HG03159 (cell line): ENCODE results near the gene ANKRD10.
"Not testable (repeated sequence)": the region's sequence is repeated elsewhere in the genome, so short reads cannot be mapped to it uniquely, and the experiment has no call there.

Experiments used
- ATAC-seq: cut with Tn5 transposase; IDR thresholded peaks from one replicate; pipeline ENCODE4 v1.9.1; 2021; ENCODE audit warnings: mild to moderate bottlenecking, moderate library complexity; ENCODE audit not compliant: unreplicated experiment

The ANKRD10 gene

DNA sequence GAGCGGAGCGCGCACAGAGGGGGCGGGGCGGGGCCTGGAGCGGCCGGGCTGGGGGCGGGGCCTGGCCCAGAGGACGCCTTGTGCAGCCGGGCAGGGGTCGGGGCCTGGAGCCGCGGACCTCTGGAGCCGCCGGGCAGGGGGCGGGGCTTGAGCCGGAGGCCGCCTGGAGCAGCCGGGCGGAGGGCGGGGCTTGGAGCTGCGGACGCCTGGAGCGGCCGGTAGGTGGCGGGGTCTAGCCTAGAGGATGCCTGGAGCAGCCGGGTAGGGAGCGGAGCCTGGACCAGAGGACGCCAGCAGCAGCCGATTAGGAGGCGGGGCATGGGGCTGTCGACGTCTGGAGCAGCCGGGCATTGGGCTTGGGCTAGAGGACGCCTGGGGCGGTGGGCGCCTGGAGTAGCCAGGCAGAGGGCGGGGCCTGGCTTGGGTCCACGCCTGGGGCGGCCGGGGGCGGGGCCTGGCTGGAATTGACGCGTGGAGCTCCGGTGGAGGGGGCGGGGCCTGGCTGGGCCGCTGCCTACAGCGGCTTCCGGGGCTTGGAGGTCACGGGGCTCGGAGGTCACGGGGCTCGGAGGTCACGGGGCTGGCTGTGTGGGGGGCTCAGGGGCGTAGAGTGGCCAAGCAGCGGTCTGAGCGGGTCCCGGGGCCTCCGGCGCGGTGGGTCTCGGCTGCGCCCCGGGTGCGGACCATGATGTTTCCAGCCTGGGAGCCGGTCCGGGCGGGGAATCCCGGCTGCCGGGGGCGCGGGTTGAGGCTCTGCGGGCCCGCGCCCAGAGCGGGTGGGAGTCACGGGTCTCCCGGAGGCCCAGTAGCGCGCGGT lies at the start of gene ANKRD10:
Gene ANKRD10, minus strand, starts transcription at position 13 of the 817 bp plus-strand sequence. CDS start 135 bp downstream, outside the sequence.
- peak; percentile 76 for ATAC-seq

GRCh38 chr13:110964229-110965037 lies 49.6 kb upstream of the ANKRD10 start:
- ATAC-seq, result no peak

DNA sequence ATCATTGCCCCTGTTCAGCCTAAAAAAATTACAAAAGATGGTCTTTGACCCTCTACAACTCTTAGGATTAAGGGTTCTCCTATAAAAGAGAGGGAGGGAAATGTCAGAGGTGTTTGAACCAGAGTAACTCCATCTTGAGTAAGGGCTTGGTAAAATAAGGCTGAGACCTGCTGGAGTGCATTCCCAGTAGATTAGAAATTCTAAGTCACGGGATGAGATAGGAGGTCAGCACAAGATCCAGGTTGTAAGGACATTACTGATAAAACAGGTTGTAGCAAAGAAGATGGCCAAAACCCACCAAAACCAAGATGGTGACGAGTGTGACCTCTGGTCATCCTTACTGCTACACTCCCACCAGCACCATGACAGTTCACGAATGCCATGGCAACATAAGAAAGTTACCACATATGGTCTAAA lies 48.7 kb upstream of the ANKRD10 start:
- no peak for ATAC-seq

GRCh38 chr13:110961959-110962358 lies 47.1 kb upstream of the ANKRD10 start:
- no peak for ATAC-seq

DNA sequence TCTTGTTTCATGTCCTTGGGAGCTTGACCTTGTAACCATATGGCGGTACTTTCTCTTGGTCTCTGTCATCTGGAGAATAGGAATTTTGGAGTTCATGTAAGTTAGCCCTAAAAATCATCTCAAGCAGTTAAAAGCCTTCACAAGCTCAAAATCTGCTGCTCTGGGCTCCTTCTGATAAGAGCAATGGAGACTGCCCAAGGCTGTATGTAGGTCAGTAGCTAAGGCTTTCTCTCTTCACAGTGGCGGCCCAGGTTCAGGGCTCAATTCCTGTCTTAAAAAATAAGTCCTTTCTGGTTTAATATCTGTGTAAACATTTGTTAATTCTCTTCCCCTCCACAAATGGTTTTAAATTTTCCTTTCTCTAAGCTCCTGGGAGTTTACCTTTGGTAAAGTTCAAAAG lies 45.3 kb upstream of the ANKRD10 start:
- ATAC-seq, result no peak

GRCh38 chr13:110957931-110958330 lies 43.1 kb upstream of the ANKRD10 start:
- no peak for ATAC-seq

DNA sequence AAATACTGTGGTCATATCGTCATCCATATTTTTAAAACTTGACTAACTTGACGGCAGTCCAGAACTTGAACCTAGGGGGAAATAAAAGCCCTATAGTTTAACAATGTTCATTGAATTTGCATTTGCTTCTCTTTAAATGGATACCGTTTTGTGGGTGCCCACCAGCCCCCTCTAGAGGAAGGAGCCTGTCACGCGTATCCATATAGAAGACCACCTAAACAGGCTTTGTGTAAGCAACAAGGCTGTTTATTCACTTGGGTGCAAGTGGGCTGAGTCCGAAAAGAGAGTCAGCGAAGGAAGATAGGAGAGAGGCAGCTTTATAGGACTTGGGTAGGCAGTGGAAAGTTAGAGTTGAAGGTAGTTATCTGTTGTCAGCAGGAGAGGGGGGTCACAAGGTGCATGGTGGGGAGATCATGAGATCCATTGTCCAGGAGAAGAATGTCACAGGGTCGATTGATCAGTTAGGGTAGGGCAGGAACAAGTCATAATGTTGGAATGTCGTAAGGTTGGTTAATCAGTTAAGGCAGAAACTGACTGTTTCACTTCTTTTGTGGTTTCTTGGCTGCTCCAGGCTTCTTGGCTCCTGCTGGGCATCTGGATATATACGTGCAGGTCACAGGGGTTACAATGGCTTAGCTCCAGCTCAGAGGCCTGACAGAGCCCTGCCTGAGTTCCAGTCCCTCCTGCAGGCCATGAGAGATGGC lies 42.5 kb upstream of the ANKRD10 start:
- ATAC-seq, result no peak

DNA sequence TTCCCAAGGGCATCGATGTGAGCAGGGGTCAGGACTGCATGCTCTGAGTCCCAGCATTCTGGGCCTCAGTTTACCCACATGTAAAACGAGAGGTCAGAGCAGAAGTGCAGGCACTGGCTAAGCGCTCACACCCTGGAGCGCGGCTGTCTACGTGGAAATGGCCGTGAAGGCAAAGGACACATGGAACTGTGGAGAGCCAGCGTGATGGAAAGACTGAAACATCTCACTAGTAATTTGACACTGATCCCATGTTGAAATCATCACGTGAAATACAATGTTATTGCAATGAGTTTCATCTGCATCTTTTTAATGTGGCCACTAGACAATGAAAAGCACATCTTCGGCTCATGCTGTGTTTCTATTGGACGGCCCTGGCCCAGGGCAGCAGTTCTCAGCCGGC lies 41.3 kb upstream of the ANKRD10 start:
- not testable (repeated sequence) for ATAC-seq

GRCh38 chr13:110955608-110956007 lies 40.7 kb upstream of the ANKRD10 start:
- ATAC-seq, result not testable (repeated sequence)

GRCh38 chr13:110955072-110955503 lies 40.2 kb upstream of the ANKRD10 start:
- ATAC-seq, result peak; percentile 46

DNA sequence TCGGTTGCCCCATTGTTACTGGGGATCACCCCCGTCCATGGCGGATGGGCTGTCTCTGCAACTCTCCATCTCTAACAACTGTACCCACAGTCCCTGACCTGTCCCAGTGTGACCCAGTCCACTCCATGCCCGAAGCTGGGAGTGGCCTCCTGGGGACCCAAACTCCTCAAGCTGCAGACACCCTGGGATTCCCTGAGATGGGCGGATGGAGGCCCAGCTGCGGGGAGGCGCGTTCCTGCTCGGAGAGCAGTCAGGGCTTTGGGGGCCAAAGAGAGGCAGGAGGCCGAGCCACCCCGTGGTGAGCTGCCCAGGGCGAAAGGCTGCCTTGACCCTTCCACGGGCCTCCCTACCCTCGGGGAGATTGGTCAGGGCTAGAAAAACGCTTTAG lies 39.7 kb upstream of the ANKRD10 start:
- not testable (repeated sequence) for ATAC-seq

DNA sequence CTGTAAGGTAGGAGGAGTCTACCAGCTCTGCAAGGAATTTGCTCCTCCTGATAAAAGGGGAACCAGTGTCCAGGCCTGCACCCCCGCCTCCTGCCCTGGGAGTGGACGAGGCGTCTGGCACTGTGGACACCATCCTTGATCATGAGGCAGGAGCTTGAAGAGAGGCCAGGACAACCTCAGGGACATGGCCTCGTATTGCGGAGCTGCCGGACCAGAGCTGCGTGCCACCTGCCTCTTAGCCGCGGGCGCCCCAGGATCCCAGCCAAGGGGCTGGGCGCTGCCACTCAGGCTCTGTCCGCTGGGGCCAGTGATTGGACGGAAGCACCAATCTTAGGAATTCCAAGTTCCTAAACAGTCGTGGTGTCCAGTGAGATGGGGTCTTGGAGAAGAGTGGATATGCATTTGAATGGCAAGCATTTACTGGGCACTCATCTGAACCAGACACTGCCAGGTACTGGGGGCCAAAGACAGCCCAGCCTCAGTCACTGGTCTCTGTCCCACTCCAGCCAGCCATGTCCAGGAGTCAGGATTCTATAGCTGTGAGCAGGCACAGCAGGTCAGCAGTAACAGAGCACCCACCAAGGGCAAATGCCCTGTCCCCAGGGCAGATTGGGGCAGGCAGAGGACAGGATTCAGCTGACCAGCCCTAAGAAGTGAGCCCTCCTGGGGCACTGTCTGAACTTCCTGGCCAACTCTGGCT lies 39.1 kb upstream of the ANKRD10 start:
- ATAC-seq, result no peak

- ATAC-seq, result no peak
These were observed 38.5 kb upstream of the ANKRD10 start for GRCh38 chr13:110953416-110953815.

DNA sequence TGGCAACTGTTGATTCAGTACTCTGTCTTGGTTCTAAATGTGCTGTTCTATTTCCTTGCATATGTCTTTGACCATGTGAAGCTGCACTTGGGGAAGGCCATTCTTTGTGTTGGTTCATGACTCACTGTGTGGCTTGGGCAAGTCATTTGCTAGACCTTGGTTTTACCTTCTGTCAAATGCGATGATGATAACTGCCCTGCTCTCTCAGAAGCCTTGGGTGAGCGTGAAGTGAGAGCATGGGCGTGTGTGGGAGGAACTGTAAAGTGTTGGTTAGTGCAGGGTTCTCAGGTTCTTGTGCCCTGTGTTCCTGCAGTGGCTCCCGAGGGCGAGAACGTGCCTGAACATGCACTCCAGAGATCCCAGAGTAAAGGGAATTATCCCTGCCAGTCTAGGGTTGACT lies 37.3 kb upstream of the ANKRD10 start:
- ATAC-seq, result not testable (repeated sequence)

GRCh38 chr13:110950819-110951570 lies 36.1 kb upstream of the ANKRD10 start:
- ATAC-seq, result no peak

- no peak for ATAC-seq
These were observed 35.5 kb upstream of the ANKRD10 start for GRCh38 chr13:110950356-110950755.

- ATAC-seq, result no peak
These were observed 34.8 kb upstream of the ANKRD10 start for GRCh38 chr13:110949628-110950027.

GRCh38 chr13:110949116-110949515 lies 34.2 kb upstream of the ANKRD10 start:
- ATAC-seq, result no peak

GRCh38 chr13:110947338-110947737 lies 32.5 kb upstream of the ANKRD10 start:
- ATAC-seq, result not testable (repeated sequence)
